Loucy (cell line): Measurements from ENCODE around the gene ADD1.

Source experiments
- EZH2phosphoT487 ChIP-seq: fragments of 200-600 bp; IDR thresholded peaks from 2 replicates; pipeline ENCODE4 v1.6.1; 2018; ENCODE audit warnings: antibody characterized with exemption, mild to moderate bottlenecking, moderate library complexity, borderline replicate concordance
- TF ChIP-seq, protein P1 (sequence below): fragments of 200-600 bp; sonication (generic); conservative IDR thresholded peaks from 2 replicates; pipeline ENCODE4 v1.5.1; 2014; ENCODE audit warnings: mild to moderate bottlenecking, antibody characterized with exemption, low read length

DNA sequence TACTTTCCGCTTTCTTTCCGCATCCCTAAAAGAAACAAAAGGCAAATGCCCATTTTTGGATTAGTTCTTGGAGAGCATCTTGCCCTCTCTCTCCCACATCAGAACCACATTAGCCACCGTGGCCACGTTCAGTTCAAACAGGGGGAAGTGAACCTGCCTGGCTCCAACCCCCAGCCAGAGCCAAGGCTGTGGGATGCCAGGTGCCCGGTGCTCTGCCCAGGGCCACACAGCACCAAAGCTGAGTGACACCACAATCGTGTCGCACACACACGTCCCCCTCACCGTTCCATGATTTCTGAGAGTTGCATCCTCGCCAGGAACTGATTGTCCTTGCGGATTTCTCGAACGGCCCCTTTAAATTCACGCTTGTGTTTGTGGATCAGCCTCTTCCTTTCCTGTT, 95.3 kb downstream of the ADD1 start:
- TF ChIP-seq, protein P1, sequence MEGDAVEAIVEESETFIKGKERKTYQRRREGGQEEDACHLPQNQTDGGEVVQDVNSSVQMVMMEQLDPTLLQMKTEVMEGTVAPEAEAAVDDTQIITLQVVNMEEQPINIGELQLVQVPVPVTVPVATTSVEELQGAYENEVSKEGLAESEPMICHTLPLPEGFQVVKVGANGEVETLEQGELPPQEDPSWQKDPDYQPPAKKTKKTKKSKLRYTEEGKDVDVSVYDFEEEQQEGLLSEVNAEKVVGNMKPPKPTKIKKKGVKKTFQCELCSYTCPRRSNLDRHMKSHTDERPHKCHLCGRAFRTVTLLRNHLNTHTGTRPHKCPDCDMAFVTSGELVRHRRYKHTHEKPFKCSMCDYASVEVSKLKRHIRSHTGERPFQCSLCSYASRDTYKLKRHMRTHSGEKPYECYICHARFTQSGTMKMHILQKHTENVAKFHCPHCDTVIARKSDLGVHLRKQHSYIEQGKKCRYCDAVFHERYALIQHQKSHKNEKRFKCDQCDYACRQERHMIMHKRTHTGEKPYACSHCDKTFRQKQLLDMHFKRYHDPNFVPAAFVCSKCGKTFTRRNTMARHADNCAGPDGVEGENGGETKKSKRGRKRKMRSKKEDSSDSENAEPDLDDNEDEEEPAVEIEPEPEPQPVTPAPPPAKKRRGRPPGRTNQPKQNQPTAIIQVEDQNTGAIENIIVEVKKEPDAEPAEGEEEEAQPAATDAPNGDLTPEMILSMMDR, result no peak
- no peak for TF ChIP-seq EZH2phosphoT487
